GM12878 (cell line): ENCODE measurements around the gene PCYT1B. TPM values are rescaled to one million over a fixed set of nuclear protein-coding genes. Genes with fewer than 3 reads are reported as not detected.

Experiments used
- ATAC-seq: fragments of 200-7000 bp; cut with Tn5 transposase; 3 replicates; pipeline ENCODE4 v1.9.1; 2020; ENCODE audit warnings: mild to moderate bottlenecking, moderate library complexity
- BruUV-seq: library from RNA; stranded (reverse); fragments of 400-500 nt; replicated peaks from 2 replicates; lab custom pipeline; 2021; lab: Mats Ljungman, UMichigan
- CTCF ChIA-PET: fragments of 300-600 bp; sonication (Branson Sonifier 250); formaldehyde crosslinking; extraction: SDS; loops from one replicate; lab custom pipeline; 2021; ENCODE audit warnings: inconsistent platforms; lab: Yijun Ruan, JAX
- POLR2A ChIA-PET: fragments of 350-600 bp; formaldehyde crosslinking; extraction: SDS; loops from one replicate; lab custom pipeline; 2021; ENCODE audit warnings: inconsistent platforms; lab: Charles Lee
- RAD21 ChIA-PET: fragments of 300-600 bp; sonication (Branson Sonifier 250); formaldehyde crosslinking; loops from one replicate; lab custom pipeline; 2023; ENCODE audit warnings: antibody characterized with exemption; ENCODE audit not compliant: unreplicated experiment; lab: Charles Lee
- SMC1A ChIA-PET: fragments of 300-600 bp; sonication (Branson Sonifier 250); formaldehyde crosslinking; loops from one replicate; lab custom pipeline; 2023; ENCODE audit not compliant: unreplicated experiment, uncharacterized antibody; lab: Charles Lee
- DNase-seq: peaks from one replicate; pipeline ENCODE4 v3.0.0-alpha.2; 2011; ENCODE audit warnings: low read depth, low spot score
- FAIRE-seq: peaks from 3 replicates; lab custom pipeline; 2011; peaks lifted over from hg19 to GRCh38; lab: Jason Lieb, UNC
- H2AFZ ChIP-seq: 2 replicates; pipeline ENCODE4 v1.6.0; 2011; ENCODE audit warnings: low read depth, low read length, control low read depth; ENCODE audit not compliant: control insufficient read depth
- H3K27ac ChIP-seq: 2 replicates; pipeline ENCODE4 v1.5.1; 2011; ENCODE audit warnings: control low read depth; ENCODE audit not compliant: control insufficient read depth, insufficient read depth
- H3K27me3 ChIP-seq, 2 experiments: replicated peaks in 1 of 2; 2 replicates each; pipeline versions ENCODE4 v1.6.0 to v1.6.1; 2011; ENCODE audit warnings: low read length in 1 of 2; ENCODE audit not compliant: control insufficient read depth in 2 of 2, insufficient read depth in 2 of 2
- H3K36me3 ChIP-seq, 2 experiments: 2 replicates each; pipeline ENCODE4 v1.5.1; 2011; ENCODE audit warnings: low read length in 1 of 2; ENCODE audit not compliant: control insufficient read depth in 2 of 2, insufficient read depth in 2 of 2
- H3K4me1 ChIP-seq: 2 replicates; pipeline ENCODE4 v1.6.1; 2011; ENCODE audit warnings: mild to moderate bottlenecking, low read length, moderate library complexity, mixed read lengths; ENCODE audit not compliant: control insufficient read depth, insufficient read depth
- H3K4me2 ChIP-seq: 2 replicates; pipeline ENCODE4 v1.6.0; 2011; ENCODE audit warnings: control low read depth; ENCODE audit not compliant: control insufficient read depth, insufficient read depth
- H3K4me3 ChIP-seq: fragments of 200-600 bp; sonication (generic); 2 replicates; pipeline ENCODE4 v1.5.1; 2016
- H3K79me2 ChIP-seq: 2 replicates; pipeline ENCODE4 v1.6.0; 2011; ENCODE audit warnings: low read length; ENCODE audit not compliant: control insufficient read depth, insufficient read depth
- H3K9ac ChIP-seq: 2 replicates; pipeline ENCODE4 v1.8.0; 2011; ENCODE audit warnings: low read length, control low read depth, mixed read lengths; ENCODE audit not compliant: control insufficient read depth, insufficient read depth
- H3K9me3 ChIP-seq: replicated peaks from 3 replicates; pipeline ENCODE4 v1.5.1; 2011; ENCODE audit warnings: mild to moderate bottlenecking, low read length; ENCODE audit not compliant: control insufficient read depth, insufficient read depth
- H4K20me1 ChIP-seq: 2 replicates; pipeline ENCODE4 v1.6.0; 2011; ENCODE audit not compliant: control insufficient read depth, insufficient read depth
- BACH1 ChIP-seq: fragments of 450-650 bp; IDR thresholded peaks from 2 replicates; pipeline ENCODE4 v1.6.1; 2017; ENCODE audit warnings: mild to moderate bottlenecking, borderline replicate concordance
- BHLHE40 ChIP-seq, 2 experiments: fragments of 450-650 bp in 1 of 2; IDR thresholded peaks; 2 replicates each; pipeline ENCODE4 v1.6.1; 2011 to 2017; ENCODE audit warnings: low read depth in 2 of 2, borderline replicate concordance in 1 of 2, improper control_type of control experiment in 1 of 2, low read length in 1 of 2, mild to moderate bottlenecking in 1 of 2
- EED ChIP-seq: sonication (generic); IDR thresholded peaks from 2 replicates; pipeline ENCODE4 v1.6.1; 2016; ENCODE audit warnings: antibody characterized with exemption, low read depth
- KDM1A ChIP-seq: fragments of 200-600 bp; sonication (generic); IDR thresholded peaks from 2 replicates; pipeline ENCODE4 v1.6.1; 2016; ENCODE audit warnings: borderline replicate concordance
- LARP7 ChIP-seq: fragments of 450-650 bp; IDR thresholded peaks from 2 replicates; pipeline ENCODE4 v1.6.1; 2017; ENCODE audit warnings: mild to moderate bottlenecking
- MAX ChIP-seq: IDR thresholded peaks from 2 replicates; pipeline ENCODE4 v1.6.1; 2012; ENCODE audit warnings: low read depth, low read length, improper control_type of control experiment
- NR2C2 ChIP-seq: IDR thresholded peaks from 2 replicates; pipeline ENCODE4 v1.6.1; 2011; ENCODE audit warnings: borderline replicate concordance, low read depth; ENCODE audit not compliant: control insufficient read depth, insufficient read length
- NR2F1 ChIP-seq: fragments of 450-650 bp; conservative IDR thresholded peaks from 2 replicates; pipeline ENCODE4 v1.6.1; 2017; ENCODE audit warnings: mild to moderate bottlenecking
- PRDM15 ChIP-seq: fragments of 450-650 bp; formaldehyde crosslinking; IDR thresholded peaks from 2 replicates; pipeline ENCODE4 v1.4.0; 2020; ENCODE audit warnings: mild to moderate bottlenecking, moderate library complexity
- RCOR1 ChIP-seq: conservative IDR thresholded peaks from 2 replicates; pipeline ENCODE4 v1.6.1; 2012; ENCODE audit warnings: low read depth, low read length, improper control_type of control experiment
- SP1 ChIP-seq: IDR thresholded peaks from one replicate; pipeline ENCODE4 v1.6.1; 2011; ENCODE audit warnings: low read depth, low read length
- SREBF1 ChIP-seq: IDR thresholded peaks from 2 replicates; pipeline ENCODE4 v1.6.1; 2012; ENCODE audit warnings: mild to moderate bottlenecking, low read length
- SREBF2 ChIP-seq: IDR thresholded peaks from 2 replicates; pipeline ENCODE4 v1.6.1; 2012; ENCODE audit warnings: mild to moderate bottlenecking, low read length
- TCF3 ChIP-seq: IDR thresholded peaks from 2 replicates; pipeline ENCODE4 v1.6.1; 2012; ENCODE audit warnings: low read depth, mild to moderate bottlenecking, low read length, borderline replicate concordance; ENCODE audit not compliant: insufficient read depth
- ZNF384 ChIP-seq: IDR thresholded peaks from 2 replicates; pipeline ENCODE4 v1.6.1; 2012; ENCODE audit warnings: low read depth, mild to moderate bottlenecking, low read length, improper control_type of control experiment, borderline replicate concordance
- in situ Hi-C: fragments of 300-500 bp; cut with MboI; formaldehyde crosslinking; loops from 9 replicates; pipeline ENCODE4 v1.14.3; 2018; ENCODE audit warnings: mixed read lengths
- intact Hi-C: fragments of 100-400 bp; cut with micrococcal nuclease; formaldehyde crosslinking; loops from one replicate; pipeline ENCODE4 v1.14.2; 2022; ENCODE audit not compliant: unreplicated experiment
- polyA plus RNA-seq, 11 experiments: library from polyadenylated mRNA; depleted of rRNA in 4 of 11; unstranded in 6 of 11; stranded (reverse) in 5 of 11; fragments of >200 nt; fragmentation: Nextera tagmentation in 4 of 11; fragmentation: Illumina TruSeq in 1 of 11; extraction: Ambion mirVana in 4 of 11; extraction: Trizol in 1 of 11; gene quantifications; 1 replicate in 1 of 11; 2 replicates in 10 of 11; pipeline versions ENCODE4 v1.2.1 to v1.2.3, GENCODE V29; 2011 to 2016; ENCODE audit warnings: inconsistent platforms in 2 of 11, missing spikeins in 2 of 11, low read depth in 1 of 11
- total RNA-seq, 4 experiments: library from RNA; depleted of rRNA in 3 of 4; stranded (reverse); fragments of >200 nt in 3 of 4; fragmentation: Illumina TruSeq in 1 of 4; extraction: Trizol in 1 of 4; gene quantifications; 2 replicates each; pipeline versions ENCODE4 v1.2.1 to v1.2.3, GENCODE V29; 2013 to 2021

The PCYT1B gene
- total and polyA plus RNA-seq, 10 of the 15 experiments (the other 5 are each of a cell fraction or from before 2014, with no cell fraction given), result 0.10 TPM; not detected in 9

GRCh38 chrX:24658421-24658820 lies 11.3 kb upstream of the PCYT1B start:
- intact Hi-C loops, result no loop called here

More at GRCh38 chrX:24658421-24658820, 11.3 kb upstream of the PCYT1B start:
- H3K27me3 ChIP-seq, result peaks cover 0 to 2% of the 10 kb centered on the region in 2 experiments; a peak in 2 of 4 replicates
- no peak for TF ChIP-seq SREBF1
- TF ChIP-seq TCF3, result no peak
- TF ChIP-seq NR2F1, result no peak
- no peak for TF ChIP-seq RCOR1
- TF ChIP-seq NR2C2, result no peak
- no peak for TF ChIP-seq LARP7
- no peak for TF ChIP-seq ZNF384
- TF ChIP-seq SP1, result no peak
- no peak for TF ChIP-seq BACH1
- TF ChIP-seq MAX, result no peak
- no peak for TF ChIP-seq PRDM15
- no peak for TF ChIP-seq BHLHE40 (IDR thresholded peaks at IDR 0.05; ENCODE audit: borderline replicate concordance in 1 of 2, low read depth in 2 of 2, low read length in 1 of 2)
- no peak for TF ChIP-seq EED
- no peak for TF ChIP-seq KDM1A
- no peak for TF ChIP-seq SREBF2
- no peak overlapping the region for H3K4me2 ChIP-seq
- CTCF ChIA-PET, result no interaction called here
- POLR2A ChIA-PET, result no interaction called here
- no peaks in the 10 kb centered on the region for H3K4me1 ChIP-seq
- DNase-seq (no peak), FAIRE-seq (no peak), ATAC-seq (no peak)
- H3K27ac ChIP-seq, result no peak overlapping the region
- no peak overlapping the region for H3K9ac ChIP-seq
- BruUV-seq, result no TSS peak
- H3K79me2 ChIP-seq, result no peaks in the 10 kb centered on the region
- in situ Hi-C loops, result no loop called here
- no peaks in the 10 kb centered on the region for H3K36me3 ChIP-seq
- H2AFZ ChIP-seq, result no peak overlapping the region
- no peaks in the 10 kb centered on the region for H4K20me1 ChIP-seq
- SMC1A ChIA-PET, result interaction anchor here (1.0 kb wide), 1 partner anchor 18 kb away, joined by 4 read pairs; no protein-coding TSS in a partner anchor
- no peak overlapping the region for H3K4me3 ChIP-seq
- RAD21 ChIA-PET, result no interaction called here
- H3K9me3 ChIP-seq, result no peaks in the 10 kb centered on the region
